RPMI8226 (cell line): Measurements from ENCODE around the gene RFXANK.
A peak's percentile ranks its signal among the peaks of the same experiment; 100 is the strongest.
"Not testable (repeated sequence)": the region's sequence is repeated elsewhere in the genome, so short reads cannot be mapped to it uniquely, and the experiment has no call there.

Source experiments
- DNase-seq: peaks from one replicate; pipeline ENCODE4 v3.0.0-alpha.2; 2015

Gene RFXANK

GRCh38 chr19:19192078-19192882 is at the start of gene RFXANK, which contains the start of gene BORCS8:
Gene RFXANK (plus strand): TSS chr19:19192258. CDS start chr19:19193947, 1,689 bp downstream.
Gene BORCS8 (minus strand): TSS chr19:19192152. CDS start chr19:19192117, 35 bp downstream.
- DNase-seq, result peak; percentile 100

GRCh38 chr19:19142347-19142746 is 49.7 kb upstream of the RFXANK start:
- no peak for DNase-seq

- no peak for DNase-seq
Observed at GRCh38 chr19:19145281-19145680, 46.8 kb upstream of the RFXANK start.

- DNase-seq, result peak; percentile 77
Observed at GRCh38 chr19:19145684-19146608, 46.1 kb upstream of the RFXANK start.

- DNase-seq, result no peak
Observed at GRCh38 chr19:19146865-19147264, 45.2 kb upstream of the RFXANK start.

- DNase-seq, result no peak
Observed at GRCh38 chr19:19147344-19147743, 44.7 kb upstream of the RFXANK start.

- DNase-seq, result not testable (repeated sequence)
Observed at GRCh38 chr19:19148504-19148903, 43.6 kb upstream of the RFXANK start.

GRCh38 chr19:19149435-19149834 is 42.6 kb upstream of the RFXANK start:
- DNase-seq, result no peak

- no peak for DNase-seq
Observed at GRCh38 chr19:19151418-19151817, 40.6 kb upstream of the RFXANK start.

- DNase-seq, result no peak
Observed at GRCh38 chr19:19152668-19153384, 39.2 kb upstream of the RFXANK start.

- DNase-seq, result no peak
Observed at GRCh38 chr19:19154768-19155494, 37.1 kb upstream of the RFXANK start.

GRCh38 chr19:19155495-19156219 is 36.4 kb upstream of the RFXANK start:
- no peak for DNase-seq

- no peak for DNase-seq
Observed at GRCh38 chr19:19157808-19158207, 34.2 kb upstream of the RFXANK start.

GRCh38 chr19:19159534-19159933 is 32.5 kb upstream of the RFXANK start:
- DNase-seq, result no peak

- peak; percentile 44 for DNase-seq
Observed at GRCh38 chr19:19160461-19161035, 31.5 kb upstream of the RFXANK start.

- no peak for DNase-seq
Observed at GRCh38 chr19:19162495-19162894, 29.6 kb upstream of the RFXANK start.

GRCh38 chr19:19165396-19165795 is 26.7 kb upstream of the RFXANK start:
- no peak for DNase-seq

GRCh38 chr19:19167612-19168011 is 24.4 kb upstream of the RFXANK start:
- no peak for DNase-seq

GRCh38 chr19:19169236-19170052 is 22.6 kb upstream of the RFXANK start:
- no peak for DNase-seq
